Measurements from ENCODE around the gene CRTAC1. TPM values are rescaled to one million over a fixed set of nuclear protein-coding genes. Genes with fewer than 3 reads are reported as not detected.

The CRTAC1 gene
- total and polyA plus RNA-seq, 2 donors (not counting 3 experiments of a cell fraction or from before 2014, with no cell fraction given), result 1.4 to 3.0 TPM

DNA sequence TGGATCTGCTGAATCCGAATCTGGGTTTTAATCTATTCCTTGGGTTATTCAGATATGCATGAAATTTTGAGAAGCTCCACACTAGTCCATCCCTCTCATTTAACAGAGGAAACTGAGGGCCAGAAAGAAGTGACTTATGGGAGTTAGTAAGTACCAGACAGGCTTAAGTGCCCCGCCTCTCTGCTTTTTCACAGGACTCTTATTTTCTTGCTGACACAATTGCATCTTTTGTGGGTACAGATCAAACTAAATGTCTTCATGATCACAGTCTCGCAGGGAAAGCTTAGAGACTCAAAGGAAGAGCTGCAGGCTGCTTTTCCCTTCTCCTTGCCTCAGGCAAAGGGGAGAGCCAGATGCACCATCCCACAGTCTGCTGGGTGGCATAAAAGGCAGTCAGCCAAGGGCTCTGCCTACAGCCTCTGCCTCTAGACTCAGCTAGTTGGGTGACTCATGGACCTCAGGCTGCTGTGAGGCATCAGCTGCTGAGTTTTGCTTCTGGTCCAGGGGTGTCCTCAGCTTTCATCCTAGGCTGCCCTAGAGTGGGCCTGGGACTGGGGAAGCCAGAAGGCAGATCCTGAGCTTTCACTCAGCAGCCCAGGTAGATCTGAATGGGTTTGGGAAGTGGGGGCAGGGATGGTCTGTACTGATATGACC lies 169.2 kb downstream of the CRTAC1 start:
- no peaks in the 10 kb centered on the region for H3K27me3 ChIP-seq (ENCODE audit: control insufficient read depth in 2 of 2, insufficient read depth in 2 of 2, low read length in 2 of 2)
- H3K4me2 ChIP-seq (ENCODE audit: insufficient read depth, low read length), result no peak overlapping the region
- no peak overlapping the region for H3K27ac ChIP-seq (ENCODE audit: insufficient read depth, low read depth, low read length)
- TF ChIP-seq FOS (IDR thresholded peaks at IDR 0.05; ENCODE audit: borderline replicate concordance, insufficient read depth, low read length) (no peak), JUN (IDR thresholded peaks at IDR 0.05; ENCODE audit: borderline replicate concordance, insufficient read depth, insufficient read length, low read depth) (no peak), GATA2 (IDR thresholded peaks at IDR 0.05; ENCODE audit: insufficient read depth, insufficient read length, low read depth, low read length) (no peak), POLR2A (IDR thresholded peaks at IDR 0.05; ENCODE audit: low read depth, low read length) (no peak), EZH2 (IDR thresholded peaks at IDR 0.05; ENCODE audit: borderline replicate concordance, low read depth, low read length, severe bottlenecking) (no peak), MYC (IDR thresholded peaks at IDR 0.05; ENCODE audit: low read depth, low read length) (no peak), POLR2AphosphoS5 (IDR thresholded peaks at IDR 0.05; ENCODE audit: insufficient read depth, low read depth, low read length) (no peak)
- TF ChIP-seq, protein P1, sequence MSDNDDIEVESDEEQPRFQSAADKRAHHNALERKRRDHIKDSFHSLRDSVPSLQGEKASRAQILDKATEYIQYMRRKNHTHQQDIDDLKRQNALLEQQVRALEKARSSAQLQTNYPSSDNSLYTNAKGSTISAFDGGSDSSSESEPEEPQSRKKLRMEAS (IDR thresholded peaks at IDR 0.05; ENCODE audit: insufficient read depth, insufficient read length), result no peak
- TF ChIP-seq, protein P2, sequence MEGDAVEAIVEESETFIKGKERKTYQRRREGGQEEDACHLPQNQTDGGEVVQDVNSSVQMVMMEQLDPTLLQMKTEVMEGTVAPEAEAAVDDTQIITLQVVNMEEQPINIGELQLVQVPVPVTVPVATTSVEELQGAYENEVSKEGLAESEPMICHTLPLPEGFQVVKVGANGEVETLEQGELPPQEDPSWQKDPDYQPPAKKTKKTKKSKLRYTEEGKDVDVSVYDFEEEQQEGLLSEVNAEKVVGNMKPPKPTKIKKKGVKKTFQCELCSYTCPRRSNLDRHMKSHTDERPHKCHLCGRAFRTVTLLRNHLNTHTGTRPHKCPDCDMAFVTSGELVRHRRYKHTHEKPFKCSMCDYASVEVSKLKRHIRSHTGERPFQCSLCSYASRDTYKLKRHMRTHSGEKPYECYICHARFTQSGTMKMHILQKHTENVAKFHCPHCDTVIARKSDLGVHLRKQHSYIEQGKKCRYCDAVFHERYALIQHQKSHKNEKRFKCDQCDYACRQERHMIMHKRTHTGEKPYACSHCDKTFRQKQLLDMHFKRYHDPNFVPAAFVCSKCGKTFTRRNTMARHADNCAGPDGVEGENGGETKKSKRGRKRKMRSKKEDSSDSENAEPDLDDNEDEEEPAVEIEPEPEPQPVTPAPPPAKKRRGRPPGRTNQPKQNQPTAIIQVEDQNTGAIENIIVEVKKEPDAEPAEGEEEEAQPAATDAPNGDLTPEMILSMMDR (IDR thresholded peaks at IDR 0.05; ENCODE audit: extremely low read depth in 1 of 2, insufficient read depth in 1 of 2, low read depth in 1 of 2, low read length in 2 of 2), result no peak
- intact Hi-C loops (cut with micrococcal nuclease) (no loop called here), dilution Hi-C loops (cut with MboI; ENCODE audit: extremely low pct_ligation_motif_present, low sequenced_read_pairs) (no loop called here)
- CTCF ChIA-PET, result interaction anchor here (1.0 to 1.5 kb wide), 4 partner anchors 8 to 180 kb away, joined by 3 to 10 read pairs (median 8); no protein-coding TSS in a partner anchor
- FAIRE-seq (no peak), DNase-seq (ENCODE audit: low read depth, low spot score) (no peak)
- no peaks in the 10 kb centered on the region for H3K36me3 ChIP-seq (ENCODE audit: control insufficient read depth in 2 of 2, extremely low read depth in 1 of 2, insufficient read depth in 2 of 2, low read length in 2 of 2)
- H3K9me1 ChIP-seq (replicated peaks; ENCODE audit: control insufficient read depth, extremely low read depth, insufficient read depth, low read length), result no peaks in the 10 kb centered on the region
- no peaks in the 10 kb centered on the region for H3K4me1 ChIP-seq (ENCODE audit: control insufficient read depth, extremely low read depth, insufficient read depth, low read length)
- H3K4me3 ChIP-seq (replicated peaks in 1 of 3; ENCODE audit: insufficient read depth in 1 of 3, low read depth in 1 of 3, low read length in 3 of 3), result no peak overlapping the region
- H3K79me2 ChIP-seq (ENCODE audit: control insufficient read depth, insufficient read depth, low read length), result no peaks in the 10 kb centered on the region
- BruUV-seq (replicated peaks), result no TSS peak
- no peak overlapping the region for H3K9ac ChIP-seq (replicated peaks; ENCODE audit: extremely low read depth, insufficient read depth, low read length)
- POLR2A ChIA-PET, result no interaction called here
- H2AFZ ChIP-seq (ENCODE audit: low read depth, low read length), result no peak overlapping the region
- H4K20me1 ChIP-seq (replicated peaks; ENCODE audit: control insufficient read depth, extremely low read depth, insufficient read depth, low read length), result no peaks in the 10 kb centered on the region
- no peaks in the 10 kb centered on the region for H3K9me3 ChIP-seq (replicated peaks; ENCODE audit: control insufficient read depth, insufficient read depth, low read length)
